PC-9 (cell line): Measurements from ENCODE around the gene TBCD. TPM values are rescaled to one million over a fixed set of nuclear protein-coding genes. Genes with fewer than 3 reads are reported as not detected.

ENCODE experiments used
- BruUV-seq: library from RNA; stranded (reverse); fragments of 400-500 nt; replicated peaks from 2 replicates; lab custom pipeline; 2021; lab: Mats Ljungman, UMichigan
- CTCF ChIA-PET: fragments of 300-600 bp; sonication (Branson Sonifier 250); formaldehyde crosslinking; loops from one replicate; lab custom pipeline; 2022; ENCODE audit warnings: antibody characterized with exemption; lab: Charles Lee
- POLR2A ChIA-PET: fragments of 300-600 bp; sonication (Branson Sonifier 250); formaldehyde crosslinking; loops from one replicate; lab custom pipeline; 2022; ENCODE audit warnings: antibody characterized with exemption; ENCODE audit not compliant: unreplicated experiment; lab: Charles Lee
- DNase-seq, 2 experiments: peaks; one replicate each; pipeline versions ENCODE4 v3.0.0 to v3.0.0-alpha.2; 2015 to 2022; ENCODE audit warnings: mixed read lengths in 1 of 2
- H2AFZ ChIP-seq: fragments of 200-600 bp; sonication (generic); 2 replicates; pipeline ENCODE4 v1.8.1; 2017; ENCODE audit warnings: antibody characterized with exemption
- H3F3A ChIP-seq: fragments of 200-600 bp; sonication (generic); 2 replicates; pipeline ENCODE4 v1.8.1; 2017; ENCODE audit warnings: antibody characterized with exemption, mild to moderate bottlenecking, low read depth; ENCODE audit not compliant: insufficient read depth
- H3K27ac ChIP-seq: fragments of 200-600 bp; sonication (generic); 2 replicates; pipeline ENCODE4 v1.6.1; 2016; ENCODE audit warnings: mixed run types
- H3K27me3 ChIP-seq: fragments of 200-600 bp; sonication (generic); 2 replicates; pipeline ENCODE4 v1.6.1; 2016; ENCODE audit warnings: low read depth, mixed run types; ENCODE audit not compliant: insufficient read depth
- H3K36me3 ChIP-seq: fragments of 200-600 bp; sonication (generic); 2 replicates; pipeline ENCODE4 v1.6.1; 2016; ENCODE audit warnings: low read depth, mixed run types
- H3K4me1 ChIP-seq: fragments of 200-600 bp; sonication (generic); replicated peaks from 2 replicates; pipeline ENCODE4 v1.6.1; 2016; ENCODE audit warnings: mixed run types; ENCODE audit not compliant: insufficient read depth
- H3K4me2 ChIP-seq: fragments of 200-600 bp; sonication (generic); 2 replicates; pipeline ENCODE4 v1.6.1; 2017; ENCODE audit warnings: mixed run types
- H3K4me3 ChIP-seq: fragments of 200-600 bp; sonication (generic); 2 replicates; pipeline ENCODE4 v1.6.1; 2016; ENCODE audit warnings: mixed run types
- H3K79me2 ChIP-seq: fragments of 200-600 bp; sonication (generic); 2 replicates; pipeline ENCODE4 v1.6.1; 2017; ENCODE audit warnings: low read depth, mixed run types
- H3K9me2 ChIP-seq: fragments of 200-600 bp; sonication (generic); 2 replicates; pipeline ENCODE4 v1.8.1; 2017; ENCODE audit warnings: mild to moderate bottlenecking; ENCODE audit not compliant: insufficient read depth
- H3K9me3 ChIP-seq: fragments of 200-600 bp; sonication (generic); 2 replicates; pipeline ENCODE4 v1.8.1; 2016; ENCODE audit warnings: low read depth; ENCODE audit not compliant: insufficient read depth
- H4K20me1 ChIP-seq: fragments of 200-600 bp; sonication (generic); 2 replicates; pipeline ENCODE4 v1.8.1; 2017; ENCODE audit not compliant: insufficient read depth
- CTCF ChIP-seq: fragments of 200-600 bp; sonication (generic); conservative IDR thresholded peaks from 2 replicates; pipeline ENCODE4 v1.6.1; 2017; ENCODE audit warnings: mixed run types, antibody characterized with exemption, mild to moderate bottlenecking, moderate library complexity
- EZH2 ChIP-seq: fragments of 200-600 bp; sonication (generic); IDR thresholded peaks from 2 replicates; pipeline ENCODE4 v1.8.0; 2017; ENCODE audit warnings: antibody characterized with exemption, low read depth
- intact Hi-C: fragments of 100-400 bp; cut with micrococcal nuclease; formaldehyde crosslinking; loops from one replicate; pipeline ENCODE4 v1.10.0; 2022; ENCODE audit not compliant: unreplicated experiment
- total RNA-seq: library from RNA; stranded (reverse); gene quantifications from 2 replicates; pipeline ENCODE4 v1.2.3, GENCODE V29; 2021

The TBCD gene
- total RNA-seq, 1 experiment from 2014 or later, result 115 TPM

- CTCF ChIA-PET, result interaction anchor here (0.6 kb wide), 1 partner anchor 14 kb away, joined by 3 read pairs; no protein-coding TSS in a partner anchor
- no peak for DNase-seq
- Histone ChIP-seq H3K36me3 (no peaks in the 10 kb centered on the region), H3K4me1 (no peaks in the 10 kb centered on the region), H3K27ac (no peak overlapping the region), H3K4me3 (no peak overlapping the region), H3K9me2 (no peaks in the 10 kb centered on the region), H3K4me2 (no peak overlapping the region), H2AFZ (no peak overlapping the region), H3K9me3 (no peaks in the 10 kb centered on the region), H4K20me1 (no peaks in the 10 kb centered on the region), H3K79me2 (no peaks in the 10 kb centered on the region), H3F3A (no peaks in the 10 kb centered on the region), H3K27me3 (no peaks in the 10 kb centered on the region)
- BruUV-seq, result no TSS peak
- intact Hi-C loops, result no loop called here
- TF ChIP-seq CTCF (no peak), EZH2 (no peak)
- POLR2A ChIA-PET, result no interaction called here
These were observed 168.8 kb downstream of the TBCD start for GRCh38 chr17:82920715-82921114.

- no peak for DNase-seq
- no peak overlapping the region for H3K4me3 ChIP-seq
- ChIA-PET POLR2A (no interaction called here), CTCF (no interaction called here)
- no peaks in the 10 kb centered on the region for H3F3A ChIP-seq
- TF ChIP-seq EZH2 (no peak), CTCF (no peak)
- intact Hi-C loops, result no loop called here
- H3K27ac ChIP-seq, result no peak overlapping the region
- H3K79me2 ChIP-seq, result no peaks in the 10 kb centered on the region
- no TSS peak for BruUV-seq
- no peak overlapping the region for H3K4me2 ChIP-seq
- H3K4me1 ChIP-seq, result no peaks in the 10 kb centered on the region
- no peaks in the 10 kb centered on the region for H3K27me3 ChIP-seq
- no peaks in the 10 kb centered on the region for H3K9me3 ChIP-seq
- no peaks in the 10 kb centered on the region for H4K20me1 ChIP-seq
- H2AFZ ChIP-seq, result no peak overlapping the region
- H3K36me3 ChIP-seq, result no peaks in the 10 kb centered on the region
- no peaks in the 10 kb centered on the region for H3K9me2 ChIP-seq
These were observed 169.6 kb downstream of the TBCD start for GRCh38 chr17:82921426-82921825.

- Histone ChIP-seq H3K4me3 (no peak overlapping the region), H3K79me2 (no peaks in the 10 kb centered on the region), H3K27me3 (no peaks in the 10 kb centered on the region), H4K20me1 (no peaks in the 10 kb centered on the region), H3F3A (no peaks in the 10 kb centered on the region), H3K9me3 (no peaks in the 10 kb centered on the region), H3K4me1 (no peaks in the 10 kb centered on the region), H3K9me2 (no peaks in the 10 kb centered on the region), H3K36me3 (no peaks in the 10 kb centered on the region), H2AFZ (no peak overlapping the region), H3K27ac (no peak overlapping the region), H3K4me2 (no peak overlapping the region)
- TF ChIP-seq EZH2 (no peak), CTCF (no peak)
- DNase-seq, result no peak
- intact Hi-C loops, result no loop called here
- no TSS peak for BruUV-seq
- POLR2A ChIA-PET, result no interaction called here
- CTCF ChIA-PET, result no interaction called here
These were observed 170.8 kb downstream of the TBCD start for GRCh38 chr17:82922646-82923045.
